WTC11 (cell line): ENCODE results near the gene TEX35.

Source experiments
- TF ChIP-seq, protein P1 (sequence below): fragments of 200-600 bp; IDR thresholded peaks from 2 replicates; pipeline ENCODE4 v1.8.0; 2022; ENCODE audit warnings: antibody characterized with exemption
- TF ChIP-seq, protein P2 (sequence below): sonication (generic); formaldehyde crosslinking; IDR thresholded peaks from 2 replicates; pipeline ENCODE4 v1.8.0; 2022; ENCODE audit warnings: missing genetic modification reagents

DNA sequence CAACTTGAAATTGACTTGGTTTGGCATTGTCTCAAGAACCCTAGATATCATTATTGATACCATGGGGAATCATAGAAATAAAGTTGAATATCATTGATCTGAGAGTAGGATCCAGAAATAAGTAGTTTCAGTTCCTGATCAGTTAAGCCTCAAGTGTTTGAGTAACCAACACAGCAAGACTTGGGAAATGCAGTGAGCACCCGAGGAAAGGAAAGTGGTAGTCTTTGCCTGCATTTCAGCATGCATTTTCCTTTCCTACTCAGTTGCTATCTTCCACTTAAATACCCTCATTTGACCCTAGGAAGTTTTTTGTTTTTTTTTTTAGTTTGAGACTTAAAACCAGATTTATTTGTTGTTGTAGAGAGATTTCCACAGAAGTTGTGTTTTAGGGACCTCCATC, 35.1 kb upstream of the TEX35 start:
- TF ChIP-seq, protein P1, sequence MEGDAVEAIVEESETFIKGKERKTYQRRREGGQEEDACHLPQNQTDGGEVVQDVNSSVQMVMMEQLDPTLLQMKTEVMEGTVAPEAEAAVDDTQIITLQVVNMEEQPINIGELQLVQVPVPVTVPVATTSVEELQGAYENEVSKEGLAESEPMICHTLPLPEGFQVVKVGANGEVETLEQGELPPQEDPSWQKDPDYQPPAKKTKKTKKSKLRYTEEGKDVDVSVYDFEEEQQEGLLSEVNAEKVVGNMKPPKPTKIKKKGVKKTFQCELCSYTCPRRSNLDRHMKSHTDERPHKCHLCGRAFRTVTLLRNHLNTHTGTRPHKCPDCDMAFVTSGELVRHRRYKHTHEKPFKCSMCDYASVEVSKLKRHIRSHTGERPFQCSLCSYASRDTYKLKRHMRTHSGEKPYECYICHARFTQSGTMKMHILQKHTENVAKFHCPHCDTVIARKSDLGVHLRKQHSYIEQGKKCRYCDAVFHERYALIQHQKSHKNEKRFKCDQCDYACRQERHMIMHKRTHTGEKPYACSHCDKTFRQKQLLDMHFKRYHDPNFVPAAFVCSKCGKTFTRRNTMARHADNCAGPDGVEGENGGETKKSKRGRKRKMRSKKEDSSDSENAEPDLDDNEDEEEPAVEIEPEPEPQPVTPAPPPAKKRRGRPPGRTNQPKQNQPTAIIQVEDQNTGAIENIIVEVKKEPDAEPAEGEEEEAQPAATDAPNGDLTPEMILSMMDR = no peak
- TF ChIP-seq, protein P2, sequence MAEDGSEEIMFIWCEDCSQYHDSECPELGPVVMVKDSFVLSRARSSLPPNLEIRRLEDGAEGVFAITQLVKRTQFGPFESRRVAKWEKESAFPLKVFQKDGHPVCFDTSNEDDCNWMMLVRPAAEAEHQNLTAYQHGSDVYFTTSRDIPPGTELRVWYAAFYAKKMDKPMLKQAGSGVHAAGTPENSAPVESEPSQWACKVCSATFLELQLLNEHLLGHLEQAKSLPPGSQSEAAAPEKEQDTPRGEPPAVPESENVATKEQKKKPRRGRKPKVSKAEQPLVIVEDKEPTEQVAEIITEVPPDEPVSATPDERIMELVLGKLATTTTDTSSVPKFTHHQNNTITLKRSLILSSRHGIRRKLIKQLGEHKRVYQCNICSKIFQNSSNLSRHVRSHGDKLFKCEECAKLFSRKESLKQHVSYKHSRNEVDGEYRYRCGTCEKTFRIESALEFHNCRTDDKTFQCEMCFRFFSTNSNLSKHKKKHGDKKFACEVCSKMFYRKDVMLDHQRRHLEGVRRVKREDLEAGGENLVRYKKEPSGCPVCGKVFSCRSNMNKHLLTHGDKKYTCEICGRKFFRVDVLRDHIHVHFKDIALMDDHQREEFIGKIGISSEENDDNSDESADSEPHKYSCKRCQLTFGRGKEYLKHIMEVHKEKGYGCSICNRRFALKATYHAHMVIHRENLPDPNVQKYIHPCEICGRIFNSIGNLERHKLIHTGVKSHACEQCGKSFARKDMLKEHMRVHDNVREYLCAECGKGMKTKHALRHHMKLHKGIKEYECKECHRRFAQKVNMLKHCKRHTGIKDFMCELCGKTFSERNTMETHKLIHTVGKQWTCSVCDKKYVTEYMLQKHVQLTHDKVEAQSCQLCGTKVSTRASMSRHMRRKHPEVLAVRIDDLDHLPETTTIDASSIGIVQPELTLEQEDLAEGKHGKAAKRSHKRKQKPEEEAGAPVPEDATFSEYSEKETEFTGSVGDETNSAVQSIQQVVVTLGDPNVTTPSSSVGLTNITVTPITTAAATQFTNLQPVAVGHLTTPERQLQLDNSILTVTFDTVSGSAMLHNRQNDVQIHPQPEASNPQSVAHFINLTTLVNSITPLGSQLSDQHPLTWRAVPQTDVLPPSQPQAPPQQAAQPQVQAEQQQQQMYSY (CRISPR knock-in tag) = no peak
